ENCODE measurements around the gene CCDC71L. TPM values are rescaled to one million over a fixed set of nuclear protein-coding genes. Genes with fewer than 3 reads are reported as not detected.
"Not testable (repeated sequence)": the region's sequence is repeated elsewhere in the genome, so short reads cannot be mapped to it uniquely, and the experiment has no call there.

The CCDC71L gene
- polyA plus RNA-seq (2014; cell fraction: cytosol; rRNA removed), result 12.2 and 13.5 TPM in 2 replicates
- 13.6 and 16.7 TPM in 2 replicates for polyA plus RNA-seq (2014; cell fraction: nucleus; rRNA removed)

DNA sequence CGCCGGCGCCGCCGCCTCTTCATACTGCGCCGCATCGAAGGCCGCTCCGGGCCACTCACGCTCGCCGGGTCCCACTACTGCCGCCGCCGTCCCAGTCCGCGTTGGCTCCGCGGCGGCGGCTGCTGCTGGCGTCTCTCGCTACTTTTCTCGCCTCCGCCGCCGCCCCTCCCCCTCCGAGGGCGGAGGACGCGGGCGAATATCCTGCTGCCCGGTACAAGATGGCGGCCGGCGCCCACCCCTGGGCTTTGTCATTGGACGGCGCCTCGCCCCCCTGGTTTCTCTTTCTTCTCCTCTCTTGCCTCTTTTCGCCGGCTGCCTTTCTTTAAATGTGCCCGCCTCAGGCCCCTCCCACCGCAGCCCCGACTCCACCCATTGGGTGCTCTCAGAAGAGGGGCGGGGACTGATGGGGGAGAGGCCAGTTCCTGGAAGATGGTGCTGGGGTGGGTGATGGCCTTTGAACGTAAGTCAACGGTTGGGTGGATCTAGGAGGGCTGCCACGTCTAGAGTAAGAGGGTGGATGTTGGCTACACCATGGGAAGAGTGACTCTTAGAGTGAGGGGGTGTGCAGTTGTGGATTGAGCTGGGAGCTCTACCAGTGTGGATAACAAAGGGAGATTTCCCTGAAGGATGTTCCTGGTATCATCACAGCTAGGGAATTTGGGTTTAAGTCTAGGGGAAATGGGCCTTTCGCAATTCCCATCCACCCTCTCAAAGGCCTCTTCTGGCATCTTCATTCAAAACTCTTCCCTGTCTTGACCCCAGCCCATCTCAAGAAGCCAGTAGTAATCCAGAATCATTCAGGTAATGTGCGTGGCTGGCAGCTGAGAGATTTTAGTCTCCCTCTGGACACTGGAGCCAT, at the start of gene CCDC71L:
Gene CCDC71L, minus strand, starts transcription at position 297 of the 859 bp plus-strand sequence. Its CDS starts 262 bp downstream, at position 35.
- peak; percentile 92 for DNase-seq (ENCODE audit: low spot score)

DNA sequence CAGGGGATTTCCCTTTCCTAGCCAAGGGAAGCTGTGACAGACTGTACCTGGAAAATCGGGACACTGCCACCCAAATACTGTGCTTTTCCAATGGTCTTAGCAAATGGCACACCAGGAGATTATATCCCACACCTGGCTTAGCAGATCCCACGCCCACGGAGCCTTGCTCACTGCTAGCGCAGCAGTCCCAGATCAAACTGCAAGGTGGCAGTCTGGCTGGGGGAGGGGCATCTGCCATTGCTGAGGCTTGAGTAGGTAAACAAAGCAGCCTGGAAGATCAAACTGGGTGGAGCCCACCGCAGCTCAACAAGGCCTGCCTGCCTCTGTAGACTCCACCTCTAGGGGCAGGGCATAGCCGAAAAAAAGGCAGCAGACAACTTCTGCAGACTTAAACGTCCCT, 48.6 kb upstream of the CCDC71L start:
- peak; percentile 10 for DNase-seq (ENCODE audit: low spot score)

- no peak for DNase-seq (ENCODE audit: low spot score)
Measured at GRCh38 chr7:106704000-106704840, 43.3 kb upstream of the CCDC71L start.

DNA sequence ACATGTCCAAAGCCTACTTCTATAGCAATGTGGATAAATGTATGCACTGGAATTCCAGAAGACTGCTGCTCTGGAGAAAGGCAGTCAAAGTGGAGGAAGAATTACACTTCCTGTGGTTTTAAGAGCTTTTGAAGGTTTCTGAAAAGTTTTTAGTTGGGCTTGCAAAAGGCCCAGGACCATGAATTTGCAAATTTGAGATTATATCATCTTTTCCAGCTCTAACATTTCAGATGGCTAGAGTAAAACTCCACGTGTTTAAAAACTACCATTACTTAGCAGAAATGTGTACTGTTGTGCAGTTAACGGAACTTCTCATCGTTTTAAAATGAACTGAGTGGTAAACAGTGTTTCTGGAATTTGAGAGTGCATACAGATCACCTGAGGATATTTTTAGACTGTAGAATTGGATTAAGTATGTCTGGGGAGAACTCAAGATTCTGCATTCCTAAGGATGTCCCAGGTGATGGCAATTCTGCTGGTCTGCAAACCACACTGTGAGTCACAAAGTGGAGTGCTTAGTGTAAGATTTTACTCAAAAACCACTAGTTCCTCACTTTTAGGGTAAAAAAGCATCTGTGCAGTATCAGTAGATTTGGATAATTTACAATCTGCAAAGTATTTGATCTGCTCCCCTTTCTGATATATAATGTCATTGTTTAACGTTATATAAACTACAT, 32.9 kb upstream of the CCDC71L start:
- no peak for DNase-seq (ENCODE audit: low spot score)

- DNase-seq (ENCODE audit: low spot score), result no peak
Measured at GRCh38 chr7:106692450-106693051, 31.6 kb upstream of the CCDC71L start.

GRCh38 chr7:106688161-106688560, 27.2 kb upstream of the CCDC71L start:
- not testable (repeated sequence) for DNase-seq (ENCODE audit: low spot score)

GRCh38 chr7:106683941-106684340, 23.0 kb upstream of the CCDC71L start:
- no peak for DNase-seq (ENCODE audit: low spot score)

DNA sequence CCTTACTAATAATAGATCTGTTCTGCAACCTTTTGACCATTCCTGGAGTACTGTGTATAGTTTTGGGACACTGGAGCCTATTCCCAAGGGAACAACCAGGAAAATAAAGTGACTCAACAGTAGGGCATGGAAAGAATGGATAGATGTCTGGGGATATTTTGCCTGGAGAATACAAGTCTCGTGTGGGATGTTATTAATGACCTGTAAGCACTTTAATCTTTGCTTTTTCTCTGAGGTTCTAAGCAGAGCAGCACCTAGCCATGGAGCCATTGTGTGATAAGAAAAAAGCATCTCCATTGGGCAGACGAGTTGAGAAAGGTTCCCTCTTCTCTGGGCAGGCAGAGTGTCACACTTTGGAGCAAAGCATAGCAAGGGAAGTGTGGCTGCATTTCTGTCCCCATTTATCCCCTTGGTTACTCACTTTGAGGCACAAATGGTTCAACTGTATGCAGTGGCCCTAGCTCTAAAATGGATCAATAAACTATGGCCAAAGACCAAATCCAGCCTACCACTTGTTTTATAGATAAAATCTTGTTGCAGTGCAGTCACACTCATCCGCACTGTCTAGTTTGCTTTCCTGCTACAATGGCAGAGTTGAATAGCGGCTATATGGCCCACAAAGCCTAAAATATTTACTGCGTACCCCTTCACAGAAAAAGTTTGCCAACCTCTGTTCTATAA, 21.0 kb upstream of the CCDC71L start:
- DNase-seq (ENCODE audit: low spot score), result no peak

DNA sequence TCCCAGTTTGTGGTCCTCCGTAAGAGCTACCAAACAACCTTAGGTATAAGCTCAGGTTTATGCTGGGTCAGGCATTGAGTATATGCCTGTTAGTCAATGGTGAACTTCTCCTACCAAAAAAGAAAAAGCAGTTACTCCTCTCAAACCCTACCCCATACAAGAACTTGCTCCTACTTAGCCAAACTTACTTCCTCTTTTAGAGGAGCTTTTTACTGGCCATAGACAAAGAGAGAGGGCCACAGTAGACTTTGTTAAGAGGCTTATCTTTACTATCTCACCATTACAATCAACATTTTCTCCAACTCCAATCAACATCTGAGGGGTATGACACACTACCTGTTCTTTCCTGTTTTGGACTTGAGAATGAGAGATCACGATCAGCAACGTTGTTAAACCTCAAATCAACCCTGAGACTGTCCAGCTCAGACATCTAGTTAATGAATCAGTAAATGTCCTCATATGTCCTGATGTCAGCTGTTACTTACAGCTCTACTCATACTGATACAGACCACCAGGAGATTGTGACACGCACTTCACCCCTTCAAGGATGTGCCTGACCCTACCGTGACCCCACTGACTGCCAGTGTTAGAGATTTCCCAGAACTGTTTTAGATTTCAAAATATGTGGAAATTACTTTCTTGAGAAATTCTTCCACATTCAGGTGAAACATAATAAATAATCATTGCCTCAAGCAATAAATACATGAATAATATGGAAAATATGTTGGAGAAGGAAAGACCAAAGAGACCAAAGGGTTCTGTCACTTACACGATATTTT, 18.4 kb upstream of the CCDC71L start:
- peak; percentile 75 for DNase-seq (ENCODE audit: low spot score)

GRCh38 chr7:106678795-106679152, 17.8 kb upstream of the CCDC71L start:
- DNase-seq (ENCODE audit: low spot score), result no peak

DNA sequence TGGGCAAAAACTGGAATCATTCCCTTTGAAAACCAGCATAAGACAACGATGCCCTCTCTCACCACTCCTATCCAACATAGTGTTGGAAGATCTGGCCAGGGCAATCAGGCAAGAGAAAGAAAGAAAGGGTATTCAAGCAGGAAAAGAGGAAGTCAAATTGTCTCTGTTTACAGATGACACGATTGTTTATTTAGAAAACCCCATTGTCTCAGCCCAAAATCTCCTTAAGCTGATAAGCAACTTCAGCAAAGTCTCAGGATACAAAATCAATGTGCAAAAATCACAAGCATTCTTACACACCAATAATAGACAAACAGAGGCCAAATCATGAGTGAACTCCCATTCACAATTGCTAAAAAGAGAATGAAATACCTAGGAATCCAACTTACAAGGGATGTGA, 15.5 kb upstream of the CCDC71L start:
- DNase-seq (ENCODE audit: low spot score), result not testable (repeated sequence)

GRCh38 chr7:106673688-106674087, 12.7 kb upstream of the CCDC71L start:
- DNase-seq (ENCODE audit: low spot score), result peak; percentile 84

DNA sequence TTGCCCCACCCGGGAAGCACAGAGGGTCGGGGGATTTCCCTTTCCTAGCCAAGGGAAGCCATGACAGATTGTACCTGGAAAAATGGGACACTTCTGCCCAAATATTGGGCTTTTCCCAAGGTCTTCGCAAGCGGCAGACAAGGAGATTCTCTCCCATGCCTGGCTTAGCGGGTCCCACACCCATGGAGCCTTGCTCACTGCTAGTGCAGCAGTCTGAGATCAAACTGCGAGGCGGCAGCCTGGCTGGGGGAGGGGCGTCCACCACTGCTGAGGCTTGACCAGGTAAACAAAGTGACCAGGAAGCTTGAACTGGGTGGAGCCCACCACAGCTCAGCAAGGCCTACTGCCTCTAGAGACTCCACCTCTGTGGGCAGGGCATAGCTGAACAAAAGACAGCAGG, 11.0 kb upstream of the CCDC71L start:
- not testable (repeated sequence) for DNase-seq (ENCODE audit: low spot score)

- no peak for DNase-seq (ENCODE audit: low spot score)
Measured at GRCh38 chr7:106671160-106671559, 10.2 kb upstream of the CCDC71L start.

DNA sequence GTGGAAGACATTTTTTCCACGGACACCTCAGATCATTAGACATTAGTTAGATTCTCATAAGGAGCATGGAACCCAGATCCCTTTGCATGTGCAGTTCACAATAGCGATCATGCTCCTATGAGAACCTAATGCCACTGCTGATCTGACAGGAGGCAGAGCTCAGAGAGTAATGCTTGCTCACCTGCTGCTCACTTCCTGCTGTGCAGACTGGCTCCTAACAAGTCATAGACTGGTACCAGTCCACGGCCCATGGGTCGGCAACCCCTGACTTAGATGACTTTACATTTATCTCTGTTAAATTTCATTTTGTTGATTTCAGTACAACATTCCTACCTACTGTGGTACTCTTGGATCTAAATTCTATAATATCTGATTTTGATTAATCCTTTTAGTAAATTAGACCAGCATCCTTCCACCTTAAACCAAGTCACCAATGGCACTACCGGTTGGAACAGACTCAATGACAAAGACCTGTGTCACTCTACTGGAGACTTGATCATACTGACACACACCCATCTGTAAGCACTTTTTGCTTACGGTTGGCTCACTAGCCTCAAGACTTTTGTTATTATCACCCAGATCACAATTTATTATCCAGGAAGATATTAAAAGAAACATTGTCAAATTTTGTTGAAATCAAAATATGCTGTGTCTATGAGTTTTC, 8.0 kb upstream of the CCDC71L start:
- DNase-seq (ENCODE audit: low spot score), result no peak

DNA sequence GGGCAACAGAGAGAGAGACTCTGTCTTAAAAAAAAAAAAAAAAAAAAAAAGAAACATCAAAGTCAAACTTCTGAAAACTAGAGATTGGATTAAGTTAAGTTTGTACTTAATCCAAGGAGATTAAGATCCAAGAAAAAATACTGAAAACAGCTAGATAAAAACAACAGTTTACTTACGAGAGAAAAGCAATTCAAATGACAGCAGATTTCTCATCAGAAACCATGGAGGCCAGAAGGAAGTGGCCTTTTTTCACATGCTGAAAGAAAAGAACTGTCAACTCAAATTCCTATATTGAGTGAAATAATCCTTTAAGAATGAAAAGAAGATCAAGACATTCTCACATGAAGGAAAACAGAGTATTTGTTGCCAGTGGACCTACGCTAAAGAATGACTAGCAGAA, 5.4 kb upstream of the CCDC71L start:
- no peak for DNase-seq (ENCODE audit: low spot score)

DNA sequence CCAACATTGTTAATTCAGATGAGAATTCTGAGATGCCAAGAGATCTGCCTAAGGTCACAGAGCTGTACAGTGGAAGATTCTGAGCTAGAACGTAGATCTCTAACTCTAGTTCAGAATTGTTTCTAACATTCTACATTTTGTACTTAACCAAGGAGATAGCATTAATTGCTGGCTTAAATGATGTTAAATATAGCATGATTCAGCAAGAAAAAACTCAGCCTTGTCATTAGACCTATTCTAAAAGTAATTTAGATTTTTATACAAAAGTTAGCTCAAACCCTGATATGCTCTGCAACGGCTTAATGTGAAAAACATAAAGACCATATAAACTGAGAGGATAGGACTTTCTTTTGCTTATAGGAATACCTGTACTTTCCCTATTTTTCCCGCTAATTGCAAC, 3.4 kb upstream of the CCDC71L start:
- no peak for DNase-seq (ENCODE audit: low spot score)

DNA sequence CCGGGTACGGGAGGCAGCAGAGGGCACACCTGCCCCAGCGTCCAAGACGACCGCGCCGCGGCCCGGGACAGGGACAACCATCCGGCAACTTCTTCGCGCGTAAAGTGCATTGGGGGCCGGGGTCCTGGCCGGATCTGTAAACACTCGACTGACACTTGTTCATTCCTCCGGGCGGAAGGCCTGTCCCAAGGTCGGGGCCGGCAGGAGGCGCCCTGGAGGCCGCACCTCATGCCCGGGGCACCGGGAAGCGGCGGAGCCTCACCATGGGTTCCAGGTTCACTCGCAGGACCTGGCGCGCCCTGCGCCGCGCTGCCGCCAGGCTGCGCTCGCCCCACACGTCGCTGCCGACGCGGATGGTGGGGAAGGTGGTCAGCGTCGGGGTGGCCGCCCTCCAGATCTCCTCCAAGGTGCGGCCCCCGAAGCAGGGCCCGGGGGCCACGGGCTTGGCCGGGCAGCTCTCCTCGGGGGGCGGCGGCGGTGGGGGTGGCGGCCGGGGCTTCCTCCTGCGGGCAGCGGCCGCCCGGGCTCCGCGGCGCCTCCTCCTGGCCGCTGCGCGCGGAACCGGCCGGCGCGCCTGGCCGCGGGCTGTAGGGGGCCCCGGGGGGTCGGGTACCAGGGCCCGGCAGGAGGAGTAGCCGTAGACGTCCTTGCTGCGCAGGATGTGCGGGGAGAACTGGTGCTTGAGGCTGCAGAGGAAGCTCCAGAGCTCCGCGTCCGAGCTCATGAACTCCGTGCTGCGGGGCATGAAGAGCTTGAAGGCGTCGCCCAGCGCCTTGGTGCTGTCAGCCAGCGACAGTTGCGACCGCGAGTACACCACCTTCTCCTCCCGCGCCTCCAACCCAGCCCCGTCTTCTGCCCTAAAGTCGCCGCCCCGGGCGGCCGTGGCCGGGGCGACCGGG, 746 bp downstream of the CCDC71L start:
- DNase-seq (ENCODE audit: low spot score), result peak; percentile 76

Measured in SK-N-DZ (cell line).